ENCODE data around the gene FAM171A2.

The FAM171A2 gene

DNA sequence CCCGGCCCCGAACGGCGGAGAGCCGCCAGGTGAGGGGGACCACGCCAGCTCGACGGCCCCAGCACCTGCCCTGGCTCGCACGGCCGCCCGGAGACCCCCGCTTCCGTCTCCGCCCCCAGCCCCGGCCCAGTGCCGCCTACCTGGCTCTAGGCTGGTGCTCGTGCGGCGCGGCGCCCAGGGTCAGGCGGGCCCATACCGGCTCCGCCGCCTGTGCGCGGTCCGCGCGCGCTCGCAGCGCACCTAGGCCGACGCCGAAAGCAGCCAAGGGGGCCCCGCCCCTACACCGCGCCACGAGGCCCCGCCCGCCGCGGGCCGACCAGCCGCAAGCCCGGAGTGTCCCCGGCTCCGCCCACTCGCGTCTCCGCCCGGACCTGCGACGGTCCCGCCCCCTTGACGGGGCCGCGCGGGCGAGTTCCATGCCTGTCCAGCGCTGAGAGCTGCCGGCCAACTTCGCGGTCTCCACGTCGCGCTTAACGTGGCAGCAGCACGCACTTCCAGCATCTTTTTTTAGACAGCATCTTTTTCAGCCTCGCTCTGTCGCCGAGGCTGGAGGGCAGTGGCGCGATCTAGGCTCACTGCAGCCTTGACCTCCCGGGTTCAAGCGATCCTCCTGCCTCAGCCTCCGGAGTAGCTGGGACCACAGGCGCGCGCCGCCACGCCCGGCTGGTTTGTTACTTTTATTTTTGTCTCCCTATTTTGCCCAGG, 38.9 kb downstream of the FAM171A2 start, which contains the start of gene SLC25A39:
SLC25A39 (minus strand) TSS at position 253 of the 705 bp plus-strand sequence. CDS start 1,261 bp downstream, outside the sequence.
- no peaks in the 10 kb centered on the region for H3K27me3 ChIP-seq (ENCODE audit: insufficient read depth, poor library complexity, severe bottlenecking)
- DNase-seq (ENCODE audit: low read depth in 1 of 2, low spot score in 1 of 2) = peak; percentile 91 to 92
- peak within 1 kb of the TSS; percentile 92 for H3K4me3 ChIP-seq (replicated peaks; ENCODE audit: insufficient read depth, low read length)
- TF ChIP-seq GABPA (IDR thresholded peaks at IDR 0.05; ENCODE audit: low read depth) (no peak), POLR2AphosphoS5 (IDR thresholded peaks at IDR 0.05; ENCODE audit: low read depth) (peak; percentile 44)
- TF ChIP-seq, protein P1, sequence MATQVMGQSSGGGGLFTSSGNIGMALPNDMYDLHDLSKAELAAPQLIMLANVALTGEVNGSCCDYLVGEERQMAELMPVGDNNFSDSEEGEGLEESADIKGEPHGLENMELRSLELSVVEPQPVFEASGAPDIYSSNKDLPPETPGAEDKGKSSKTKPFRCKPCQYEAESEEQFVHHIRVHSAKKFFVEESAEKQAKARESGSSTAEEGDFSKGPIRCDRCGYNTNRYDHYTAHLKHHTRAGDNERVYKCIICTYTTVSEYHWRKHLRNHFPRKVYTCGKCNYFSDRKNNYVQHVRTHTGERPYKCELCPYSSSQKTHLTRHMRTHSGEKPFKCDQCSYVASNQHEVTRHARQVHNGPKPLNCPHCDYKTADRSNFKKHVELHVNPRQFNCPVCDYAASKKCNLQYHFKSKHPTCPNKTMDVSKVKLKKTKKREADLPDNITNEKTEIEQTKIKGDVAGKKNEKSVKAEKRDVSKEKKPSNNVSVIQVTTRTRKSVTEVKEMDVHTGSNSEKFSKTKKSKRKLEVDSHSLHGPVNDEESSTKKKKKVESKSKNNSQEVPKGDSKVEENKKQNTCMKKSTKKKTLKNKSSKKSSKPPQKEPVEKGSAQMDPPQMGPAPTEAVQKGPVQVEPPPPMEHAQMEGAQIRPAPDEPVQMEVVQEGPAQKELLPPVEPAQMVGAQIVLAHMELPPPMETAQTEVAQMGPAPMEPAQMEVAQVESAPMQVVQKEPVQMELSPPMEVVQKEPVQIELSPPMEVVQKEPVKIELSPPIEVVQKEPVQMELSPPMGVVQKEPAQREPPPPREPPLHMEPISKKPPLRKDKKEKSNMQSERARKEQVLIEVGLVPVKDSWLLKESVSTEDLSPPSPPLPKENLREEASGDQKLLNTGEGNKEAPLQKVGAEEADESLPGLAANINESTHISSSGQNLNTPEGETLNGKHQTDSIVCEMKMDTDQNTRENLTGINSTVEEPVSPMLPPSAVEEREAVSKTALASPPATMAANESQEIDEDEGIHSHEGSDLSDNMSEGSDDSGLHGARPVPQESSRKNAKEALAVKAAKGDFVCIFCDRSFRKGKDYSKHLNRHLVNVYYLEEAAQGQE (IDR thresholded peaks at IDR 0.05; ENCODE audit: insufficient replicate concordance, low read depth) = peak; percentile 23
- peak within 1 kb of the TSS; percentile 74 for H3K27ac ChIP-seq (replicated peaks)

DNA sequence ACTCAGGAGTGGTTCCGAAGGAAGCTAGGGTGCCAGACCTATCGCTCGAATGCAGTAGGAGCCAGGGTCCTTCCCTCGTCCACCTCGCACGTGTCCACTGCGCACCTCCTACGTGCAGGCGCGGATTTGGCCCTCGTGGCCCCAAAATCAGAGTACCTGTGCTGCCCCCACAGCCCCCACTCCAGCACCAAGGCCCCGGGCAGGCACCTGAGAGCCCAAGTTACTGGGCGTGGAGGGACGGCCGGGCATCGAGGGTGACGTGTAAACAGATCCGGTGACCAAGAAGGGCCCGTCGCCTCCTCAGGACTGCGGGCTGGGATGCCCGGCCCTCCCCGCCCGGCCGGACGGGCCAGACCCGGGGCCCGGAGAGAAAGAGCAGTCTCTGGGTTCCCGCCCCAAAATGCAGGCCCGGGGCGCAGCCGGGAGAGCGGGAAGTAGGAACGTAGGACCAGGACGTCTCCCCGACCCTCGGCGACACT, 39.5 kb downstream of the FAM171A2 start:
- H3K27me3 ChIP-seq (ENCODE audit: insufficient read depth, poor library complexity, severe bottlenecking) = no peaks in the 10 kb centered on the region
- peak overlapping the region; percentile 74 for H3K27ac ChIP-seq (replicated peaks)
- no peak for DNase-seq (ENCODE audit: low read depth in 1 of 2, low spot score in 1 of 2)
- TF ChIP-seq, protein P2, sequence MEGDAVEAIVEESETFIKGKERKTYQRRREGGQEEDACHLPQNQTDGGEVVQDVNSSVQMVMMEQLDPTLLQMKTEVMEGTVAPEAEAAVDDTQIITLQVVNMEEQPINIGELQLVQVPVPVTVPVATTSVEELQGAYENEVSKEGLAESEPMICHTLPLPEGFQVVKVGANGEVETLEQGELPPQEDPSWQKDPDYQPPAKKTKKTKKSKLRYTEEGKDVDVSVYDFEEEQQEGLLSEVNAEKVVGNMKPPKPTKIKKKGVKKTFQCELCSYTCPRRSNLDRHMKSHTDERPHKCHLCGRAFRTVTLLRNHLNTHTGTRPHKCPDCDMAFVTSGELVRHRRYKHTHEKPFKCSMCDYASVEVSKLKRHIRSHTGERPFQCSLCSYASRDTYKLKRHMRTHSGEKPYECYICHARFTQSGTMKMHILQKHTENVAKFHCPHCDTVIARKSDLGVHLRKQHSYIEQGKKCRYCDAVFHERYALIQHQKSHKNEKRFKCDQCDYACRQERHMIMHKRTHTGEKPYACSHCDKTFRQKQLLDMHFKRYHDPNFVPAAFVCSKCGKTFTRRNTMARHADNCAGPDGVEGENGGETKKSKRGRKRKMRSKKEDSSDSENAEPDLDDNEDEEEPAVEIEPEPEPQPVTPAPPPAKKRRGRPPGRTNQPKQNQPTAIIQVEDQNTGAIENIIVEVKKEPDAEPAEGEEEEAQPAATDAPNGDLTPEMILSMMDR (IDR thresholded peaks at IDR 0.05; ENCODE audit: insufficient read depth, low read length) = no peak
- TF ChIP-seq GABPA (IDR thresholded peaks at IDR 0.05; ENCODE audit: low read depth) (no peak), SPI1 (IDR thresholded peaks at IDR 0.05; ENCODE audit: borderline replicate concordance, low read depth) (no peak), POLR2AphosphoS5 (IDR thresholded peaks at IDR 0.05; ENCODE audit: low read depth) (no peak)
- TF ChIP-seq, protein P1 (IDR thresholded peaks at IDR 0.05; ENCODE audit: insufficient replicate concordance, low read depth) = no peak
- H3K4me3 ChIP-seq (replicated peaks; ENCODE audit: insufficient read depth, low read length) = peak overlapping the region; percentile 92

DNA sequence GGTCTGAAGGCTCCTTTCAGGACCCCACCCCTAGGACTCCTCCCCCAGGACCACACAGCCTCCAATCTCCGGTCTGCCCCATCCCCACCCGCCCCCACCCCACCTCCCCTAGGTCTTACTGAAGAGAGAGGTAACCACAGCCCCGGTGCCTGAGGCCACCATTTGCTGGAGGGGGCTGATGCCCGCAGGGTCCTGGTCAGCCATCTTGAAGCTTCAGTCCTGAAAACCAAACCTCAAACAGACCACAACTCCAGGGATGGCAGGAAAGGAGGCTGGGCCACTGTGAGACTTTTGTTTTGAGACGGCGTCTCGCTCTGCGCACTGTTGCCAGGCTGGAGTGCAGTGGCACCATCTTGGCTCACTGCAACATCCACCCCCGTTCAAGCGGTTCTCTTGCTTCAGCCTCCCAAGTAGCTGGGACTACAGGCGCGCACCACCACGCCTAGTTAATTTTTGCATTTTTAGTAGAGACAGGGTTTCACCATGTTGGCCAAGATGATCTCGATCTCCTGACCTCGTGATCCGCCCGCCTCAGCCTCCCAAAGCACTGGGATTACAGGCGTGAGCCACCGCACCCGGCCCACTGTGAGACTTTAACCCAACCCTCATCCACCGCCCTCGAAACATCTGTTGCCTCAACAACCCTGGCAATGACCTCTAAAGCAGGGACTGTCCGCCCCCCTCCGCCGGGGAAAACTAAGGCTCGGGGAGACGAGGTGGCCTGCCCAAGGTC, 40.1 kb downstream of the FAM171A2 start:
- no peaks in the 10 kb centered on the region for H3K27me3 ChIP-seq (ENCODE audit: insufficient read depth, poor library complexity, severe bottlenecking)
- TF ChIP-seq SPI1 (IDR thresholded peaks at IDR 0.05; ENCODE audit: borderline replicate concordance, low read depth) (no peak), POLR2AphosphoS5 (IDR thresholded peaks at IDR 0.05; ENCODE audit: low read depth) (no peak), GABPA (IDR thresholded peaks at IDR 0.05; ENCODE audit: low read depth) (no peak)
- TF ChIP-seq, protein P2 (IDR thresholded peaks at IDR 0.05; ENCODE audit: insufficient read depth, low read length) = no peak
- TF ChIP-seq, protein P1 (IDR thresholded peaks at IDR 0.05; ENCODE audit: insufficient replicate concordance, low read depth) = no peak

More for the DNA sequence above, 40.1 kb downstream of the FAM171A2 start:
- peak overlapping the region; percentile 92 for H3K4me3 ChIP-seq (replicated peaks; ENCODE audit: insufficient read depth, low read length)
- no peak for DNase-seq (ENCODE audit: low read depth in 1 of 2, low spot score in 1 of 2)
- no peak overlapping the region; the same call in 1 of the 2 replicates for H3K27ac ChIP-seq (replicated peaks)
